Transverse colon (tissue), 3 donors: ENCODE results near the gene CRYZ.

Experiments used
- POLR2A ChIP-seq: fragments of 450-650 bp; IDR thresholded peaks from one replicate; pipeline ENCODE4 v1.6.1; 2016; ENCODE audit warnings: antibody characterized with exemption, mild to moderate bottlenecking, moderate library complexity
- TF ChIP-seq, protein P1 (sequence below), 5 experiments: fragments of 200-600 bp in 3 of 5; fragments of 450-650 bp in 2 of 5; sonication (generic) in 3 of 5; IDR thresholded peaks; 1 replicate in 2 of 5; 2 replicates in 3 of 5; pipeline ENCODE4 v1.5.1; 2016 to 2017; ENCODE audit warnings: antibody characterized with exemption in 5 of 5, inconsistent platforms in 3 of 5, mild to moderate bottlenecking in 2 of 5, moderate library complexity in 1 of 5

DNA sequence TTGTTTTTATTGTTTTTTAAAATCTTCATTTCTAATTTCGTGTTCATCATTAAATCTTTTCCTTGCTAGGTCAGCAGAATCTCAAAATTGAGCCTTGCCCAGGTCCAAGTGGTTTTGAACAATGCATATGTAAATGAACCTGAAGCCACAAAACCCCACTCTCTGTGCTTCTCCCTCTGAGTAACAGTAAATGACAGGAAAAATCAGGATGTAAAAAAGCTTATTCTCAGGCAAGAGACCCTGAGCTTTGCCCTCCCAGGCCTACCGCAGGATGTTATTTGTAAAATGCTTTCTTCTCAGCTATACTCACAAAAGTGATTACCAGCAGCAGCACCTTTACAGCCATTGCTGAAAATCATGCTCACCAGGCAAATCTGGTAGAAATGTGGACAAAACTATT, 47.7 kb upstream of the CRYZ start:
- no peak for TF ChIP-seq POLR2A
- TF ChIP-seq, protein P1, sequence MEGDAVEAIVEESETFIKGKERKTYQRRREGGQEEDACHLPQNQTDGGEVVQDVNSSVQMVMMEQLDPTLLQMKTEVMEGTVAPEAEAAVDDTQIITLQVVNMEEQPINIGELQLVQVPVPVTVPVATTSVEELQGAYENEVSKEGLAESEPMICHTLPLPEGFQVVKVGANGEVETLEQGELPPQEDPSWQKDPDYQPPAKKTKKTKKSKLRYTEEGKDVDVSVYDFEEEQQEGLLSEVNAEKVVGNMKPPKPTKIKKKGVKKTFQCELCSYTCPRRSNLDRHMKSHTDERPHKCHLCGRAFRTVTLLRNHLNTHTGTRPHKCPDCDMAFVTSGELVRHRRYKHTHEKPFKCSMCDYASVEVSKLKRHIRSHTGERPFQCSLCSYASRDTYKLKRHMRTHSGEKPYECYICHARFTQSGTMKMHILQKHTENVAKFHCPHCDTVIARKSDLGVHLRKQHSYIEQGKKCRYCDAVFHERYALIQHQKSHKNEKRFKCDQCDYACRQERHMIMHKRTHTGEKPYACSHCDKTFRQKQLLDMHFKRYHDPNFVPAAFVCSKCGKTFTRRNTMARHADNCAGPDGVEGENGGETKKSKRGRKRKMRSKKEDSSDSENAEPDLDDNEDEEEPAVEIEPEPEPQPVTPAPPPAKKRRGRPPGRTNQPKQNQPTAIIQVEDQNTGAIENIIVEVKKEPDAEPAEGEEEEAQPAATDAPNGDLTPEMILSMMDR (IDR thresholded peaks at IDR 0.05): no peak
